Ishikawa (cell line): ENCODE measurements around the gene NCBP3.

ENCODE experiments used
- CREB1 ChIP-seq: IDR thresholded peaks from 2 replicates; pipeline ENCODE4 v1.6.1; 2012; ENCODE audit warnings: low read depth
- EP300 ChIP-seq: IDR thresholded peaks from 2 replicates; pipeline ENCODE4 v1.6.1; 2012; ENCODE audit warnings: borderline replicate concordance
- NFIC ChIP-seq: IDR thresholded peaks from 2 replicates; pipeline ENCODE4 v1.6.1; 2012
- TAF1 ChIP-seq: IDR thresholded peaks from 2 replicates; pipeline ENCODE4 v1.6.1; 2012; ENCODE audit warnings: low read depth, mild to moderate bottlenecking
- TF ChIP-seq, protein P1 (sequence below): IDR thresholded peaks from 2 replicates; pipeline ENCODE4 v1.6.1; 2012
- TF ChIP-seq, protein P2 (sequence below): IDR thresholded peaks from 2 replicates; pipeline ENCODE4 v1.6.1; 2012; ENCODE audit warnings: low read depth, mild to moderate bottlenecking

DNA sequence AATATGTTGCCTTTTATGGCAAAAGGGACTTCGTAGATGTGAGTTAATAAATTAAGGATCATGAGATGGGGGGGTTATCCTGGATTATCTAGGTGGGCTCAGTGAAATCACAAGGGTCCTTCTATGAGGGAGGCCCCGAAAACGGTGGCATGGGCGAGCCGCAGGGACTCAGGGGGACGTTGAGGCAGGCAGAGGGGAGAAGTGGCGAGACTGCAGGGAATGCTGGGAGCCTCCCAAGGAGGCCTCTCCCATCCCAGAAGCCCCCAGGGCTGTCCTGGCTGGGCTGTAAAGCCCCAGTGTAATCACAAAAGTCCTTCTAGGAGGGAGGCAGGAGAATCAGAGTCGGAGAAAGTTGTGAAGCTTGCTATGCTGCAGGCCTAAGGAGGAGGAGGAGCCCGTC is 80.1 kb downstream of the NCBP3 start:
- no peak for TF ChIP-seq CREB1
- TF ChIP-seq NFIC, result no peak
- TF ChIP-seq, protein P1, sequence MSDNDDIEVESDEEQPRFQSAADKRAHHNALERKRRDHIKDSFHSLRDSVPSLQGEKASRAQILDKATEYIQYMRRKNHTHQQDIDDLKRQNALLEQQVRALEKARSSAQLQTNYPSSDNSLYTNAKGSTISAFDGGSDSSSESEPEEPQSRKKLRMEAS, result no peak
- TF ChIP-seq TAF1, result no peak
- TF ChIP-seq, protein P2, sequence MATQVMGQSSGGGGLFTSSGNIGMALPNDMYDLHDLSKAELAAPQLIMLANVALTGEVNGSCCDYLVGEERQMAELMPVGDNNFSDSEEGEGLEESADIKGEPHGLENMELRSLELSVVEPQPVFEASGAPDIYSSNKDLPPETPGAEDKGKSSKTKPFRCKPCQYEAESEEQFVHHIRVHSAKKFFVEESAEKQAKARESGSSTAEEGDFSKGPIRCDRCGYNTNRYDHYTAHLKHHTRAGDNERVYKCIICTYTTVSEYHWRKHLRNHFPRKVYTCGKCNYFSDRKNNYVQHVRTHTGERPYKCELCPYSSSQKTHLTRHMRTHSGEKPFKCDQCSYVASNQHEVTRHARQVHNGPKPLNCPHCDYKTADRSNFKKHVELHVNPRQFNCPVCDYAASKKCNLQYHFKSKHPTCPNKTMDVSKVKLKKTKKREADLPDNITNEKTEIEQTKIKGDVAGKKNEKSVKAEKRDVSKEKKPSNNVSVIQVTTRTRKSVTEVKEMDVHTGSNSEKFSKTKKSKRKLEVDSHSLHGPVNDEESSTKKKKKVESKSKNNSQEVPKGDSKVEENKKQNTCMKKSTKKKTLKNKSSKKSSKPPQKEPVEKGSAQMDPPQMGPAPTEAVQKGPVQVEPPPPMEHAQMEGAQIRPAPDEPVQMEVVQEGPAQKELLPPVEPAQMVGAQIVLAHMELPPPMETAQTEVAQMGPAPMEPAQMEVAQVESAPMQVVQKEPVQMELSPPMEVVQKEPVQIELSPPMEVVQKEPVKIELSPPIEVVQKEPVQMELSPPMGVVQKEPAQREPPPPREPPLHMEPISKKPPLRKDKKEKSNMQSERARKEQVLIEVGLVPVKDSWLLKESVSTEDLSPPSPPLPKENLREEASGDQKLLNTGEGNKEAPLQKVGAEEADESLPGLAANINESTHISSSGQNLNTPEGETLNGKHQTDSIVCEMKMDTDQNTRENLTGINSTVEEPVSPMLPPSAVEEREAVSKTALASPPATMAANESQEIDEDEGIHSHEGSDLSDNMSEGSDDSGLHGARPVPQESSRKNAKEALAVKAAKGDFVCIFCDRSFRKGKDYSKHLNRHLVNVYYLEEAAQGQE, result no peak
- no peak for TF ChIP-seq EP300
